Tibial nerve (tissue), 4 donors: ENCODE measurements around the gene XYLT1.

Experiments
- EP300 ChIP-seq, 2 donors: sonication (generic); formaldehyde crosslinking; IDR thresholded peaks; one replicate each; pipeline ENCODE4 v1.6.1; 2017; ENCODE audit warnings: antibody characterized with exemption in 2 of 2, mild to moderate bottlenecking in 1 of 2
- POLR2A ChIP-seq, 2 donors: fragments of 450-650 bp; IDR thresholded peaks; one replicate each; pipeline ENCODE4 v1.6.1; 2017; ENCODE audit warnings: antibody characterized with exemption in 2 of 2, mild to moderate bottlenecking in 2 of 2, moderate library complexity in 2 of 2
- TF ChIP-seq, protein P1 (sequence below), 5 experiments: fragments of 200-600 bp in 3 of 5; fragments of 450-650 bp in 2 of 5; sonication (generic) in 3 of 5; IDR thresholded peaks; one replicate each; pipeline ENCODE4 v1.5.1; 2016 to 2019; ENCODE audit warnings: antibody characterized with exemption in 5 of 5, mild to moderate bottlenecking in 3 of 5, moderate library complexity in 2 of 5

DNA sequence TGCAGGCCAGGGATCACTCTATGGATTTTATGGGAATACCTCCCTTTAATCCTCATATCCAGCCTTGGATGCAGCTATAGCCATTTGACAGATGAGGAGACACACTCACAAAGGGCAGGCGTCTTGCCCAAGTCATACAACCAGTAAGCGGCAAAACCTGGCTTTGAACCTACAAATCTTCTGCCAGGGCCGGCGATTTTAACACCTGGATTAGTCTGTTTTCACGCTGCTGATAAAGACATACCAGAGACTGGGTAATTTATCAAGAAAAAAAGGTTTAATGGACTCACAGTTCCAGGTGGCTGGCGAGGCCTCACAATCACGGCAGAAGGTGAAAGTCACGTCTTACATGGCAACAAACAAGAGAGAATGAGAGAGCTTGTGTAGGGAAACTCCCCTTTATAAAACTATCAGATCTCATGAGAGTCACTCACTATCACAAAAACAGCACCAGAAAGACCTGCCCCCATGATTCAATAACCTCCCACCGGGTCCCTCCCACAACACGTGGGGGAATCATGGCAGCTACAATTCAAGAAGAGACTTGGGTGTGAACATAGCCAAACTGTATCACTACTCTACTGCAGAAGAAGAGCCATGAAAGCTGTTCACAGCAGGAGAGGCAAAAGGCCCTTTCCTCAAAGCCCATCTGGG, 67.5 kb downstream of the XYLT1 start:
- TF ChIP-seq, protein P1, sequence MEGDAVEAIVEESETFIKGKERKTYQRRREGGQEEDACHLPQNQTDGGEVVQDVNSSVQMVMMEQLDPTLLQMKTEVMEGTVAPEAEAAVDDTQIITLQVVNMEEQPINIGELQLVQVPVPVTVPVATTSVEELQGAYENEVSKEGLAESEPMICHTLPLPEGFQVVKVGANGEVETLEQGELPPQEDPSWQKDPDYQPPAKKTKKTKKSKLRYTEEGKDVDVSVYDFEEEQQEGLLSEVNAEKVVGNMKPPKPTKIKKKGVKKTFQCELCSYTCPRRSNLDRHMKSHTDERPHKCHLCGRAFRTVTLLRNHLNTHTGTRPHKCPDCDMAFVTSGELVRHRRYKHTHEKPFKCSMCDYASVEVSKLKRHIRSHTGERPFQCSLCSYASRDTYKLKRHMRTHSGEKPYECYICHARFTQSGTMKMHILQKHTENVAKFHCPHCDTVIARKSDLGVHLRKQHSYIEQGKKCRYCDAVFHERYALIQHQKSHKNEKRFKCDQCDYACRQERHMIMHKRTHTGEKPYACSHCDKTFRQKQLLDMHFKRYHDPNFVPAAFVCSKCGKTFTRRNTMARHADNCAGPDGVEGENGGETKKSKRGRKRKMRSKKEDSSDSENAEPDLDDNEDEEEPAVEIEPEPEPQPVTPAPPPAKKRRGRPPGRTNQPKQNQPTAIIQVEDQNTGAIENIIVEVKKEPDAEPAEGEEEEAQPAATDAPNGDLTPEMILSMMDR (IDR thresholded peaks at IDR 0.05): no peak
- no peak for TF ChIP-seq EP300 (IDR thresholded peaks at IDR 0.05)
- TF ChIP-seq POLR2A (IDR thresholded peaks at IDR 0.05): no peak
